Measurements from ENCODE around the gene USP48.
A peak's percentile ranks its signal among the peaks of the same experiment; 100 is the strongest.
"Not testable (repeated sequence)": the region's sequence is repeated elsewhere in the genome, so short reads cannot be mapped to it uniquely, and the experiment has no call there.

USP48 gene

DNA sequence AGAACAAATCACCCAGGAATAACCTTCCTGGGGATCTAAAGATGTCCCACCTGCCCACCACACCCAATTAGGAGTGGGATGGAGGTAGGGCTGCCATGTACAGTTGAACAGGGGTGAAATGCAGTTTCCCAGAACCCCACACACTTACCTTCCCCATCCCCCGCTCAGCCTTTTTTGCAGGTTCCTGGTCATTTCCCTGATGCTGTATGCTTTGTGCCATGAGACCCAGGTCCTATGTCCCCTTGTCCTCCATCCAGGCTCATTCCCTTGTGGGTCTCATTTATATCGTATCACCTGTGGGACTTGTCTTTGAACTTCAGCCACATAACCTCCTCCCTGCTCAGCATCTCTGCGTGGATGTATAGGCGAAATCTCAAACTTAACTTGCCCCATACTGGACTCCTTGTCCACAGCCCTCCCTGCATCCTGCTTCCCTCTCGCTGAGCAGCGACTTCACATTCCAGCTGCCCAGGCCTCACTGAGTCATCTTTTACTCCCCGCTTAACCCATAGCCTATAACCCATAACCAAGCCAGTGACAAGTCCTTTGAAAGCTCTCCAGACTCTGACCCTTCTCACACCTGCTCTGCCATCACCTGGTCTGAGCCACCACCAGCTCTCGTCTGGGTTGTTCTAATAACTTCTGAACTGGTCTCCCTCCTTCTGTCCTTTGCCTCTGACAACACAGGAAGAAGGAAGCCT, 33.8 kb upstream of the USP48 start:
- no peak for DNase-seq (ENCODE audit: low read depth in 1 of 2, low spot score in 1 of 2)

DNA sequence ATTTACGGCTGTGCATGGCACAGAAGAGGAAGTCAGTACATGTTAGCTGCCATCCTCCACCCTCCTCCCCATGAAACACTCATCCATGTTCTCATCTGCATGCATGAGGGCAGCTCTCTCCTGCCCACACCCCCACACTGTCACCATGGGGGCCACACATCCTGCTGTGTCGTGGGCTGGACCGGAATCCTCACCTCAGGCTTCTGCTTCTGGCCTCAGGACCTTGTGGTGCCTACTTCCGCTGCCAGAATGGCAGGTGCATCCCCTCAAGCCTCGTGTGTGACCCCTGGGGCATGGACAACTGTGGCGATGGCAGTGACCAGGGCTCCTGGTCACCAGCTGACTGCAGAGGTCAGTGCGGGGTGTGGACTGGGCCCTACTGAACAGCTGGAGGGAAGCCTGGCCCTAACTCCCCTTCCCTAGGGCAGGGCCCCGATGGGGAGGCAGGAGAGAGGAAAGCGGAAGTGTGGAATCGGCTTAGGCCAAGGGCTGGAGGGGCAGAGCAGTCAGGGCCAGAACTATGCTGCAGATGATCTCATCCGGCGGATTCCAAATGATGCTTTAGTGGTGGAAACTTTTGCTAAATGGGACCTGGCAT, 32.9 kb upstream of the USP48 start:
- DNase-seq (ENCODE audit: low read depth in 1 of 2, low spot score in 1 of 2), result no peak

DNA sequence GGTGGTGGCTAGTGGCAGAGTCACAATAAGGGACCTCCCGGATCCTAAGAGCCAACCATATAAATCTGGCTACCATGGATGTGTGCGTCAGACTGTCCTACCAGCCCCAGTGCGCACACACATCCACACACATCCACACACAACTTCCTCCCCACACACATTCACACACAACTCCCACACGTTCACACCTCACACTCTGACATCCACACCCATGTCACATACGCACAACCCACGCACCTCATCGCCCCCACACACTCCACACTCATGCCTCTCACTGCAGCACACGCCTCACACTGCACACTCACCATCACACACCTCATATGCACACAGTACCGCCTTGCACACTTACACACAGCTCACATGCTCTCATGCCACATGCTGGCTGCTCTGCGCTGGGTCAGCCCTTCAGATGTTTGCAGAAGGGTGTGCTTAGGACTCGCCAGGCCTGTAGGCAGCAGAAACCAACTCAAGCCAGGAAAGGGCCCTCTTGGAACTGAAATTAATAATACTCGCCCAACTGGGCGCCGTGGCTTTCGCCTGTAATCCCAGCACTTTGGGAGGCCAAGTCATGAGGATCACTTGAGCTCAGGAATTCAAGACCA, 32.1 kb upstream of the USP48 start:
- DNase-seq (ENCODE audit: low read depth in 1 of 2, low spot score in 1 of 2), result no peak

DNA sequence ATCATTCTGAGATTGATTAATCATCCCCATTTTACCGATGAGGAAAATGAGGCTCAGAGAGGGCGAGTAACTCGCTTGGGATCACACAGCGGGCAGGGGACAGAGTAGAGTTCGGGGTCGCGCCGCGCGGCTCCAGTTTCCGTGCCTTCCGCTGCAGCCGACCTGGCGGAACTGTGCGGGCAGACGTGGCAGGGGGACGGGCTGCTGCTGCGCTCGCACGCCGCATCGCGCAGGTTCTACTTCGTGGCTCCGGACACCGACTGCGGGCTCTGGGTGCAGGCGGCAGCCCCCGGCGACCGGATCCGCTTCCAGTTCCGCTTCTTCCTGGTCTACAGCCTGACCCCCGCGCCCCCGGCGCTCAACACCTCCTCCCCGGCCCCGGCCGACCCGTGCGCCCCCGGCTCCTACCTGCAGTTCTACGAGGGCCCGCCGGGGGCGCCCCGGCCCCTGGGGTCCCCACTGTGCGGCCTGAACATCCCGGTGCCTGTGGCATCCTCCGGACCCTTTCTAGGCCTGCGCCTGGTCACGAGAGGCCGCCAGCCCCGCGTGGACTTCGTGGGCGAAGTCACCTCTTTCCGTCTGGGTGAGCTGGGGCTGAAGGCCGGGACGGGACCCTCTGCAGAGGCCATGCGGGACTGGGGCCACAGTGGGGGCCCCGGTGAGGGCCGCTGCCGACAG, 31.4 kb upstream of the USP48 start:
- no peak for DNase-seq (ENCODE audit: low read depth in 1 of 2, low spot score in 1 of 2)

DNA sequence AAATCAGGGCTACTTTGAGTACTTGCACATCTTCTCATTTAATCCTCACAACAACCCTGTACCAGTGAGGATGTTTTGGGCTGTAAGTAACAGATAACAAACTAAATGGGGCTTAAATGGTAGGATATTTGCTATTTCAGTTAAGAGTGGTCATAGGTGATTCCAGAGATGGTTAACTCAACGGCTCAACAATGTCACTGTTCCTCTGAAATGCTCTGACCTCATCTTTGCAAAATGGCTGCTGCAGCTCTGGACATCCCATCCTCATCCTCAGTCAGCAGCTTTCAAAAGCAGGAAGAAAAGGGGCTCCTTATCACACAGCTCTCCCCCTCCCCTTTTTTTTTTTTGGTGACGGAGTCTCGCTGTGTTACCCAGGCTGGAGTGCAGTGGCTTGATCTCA, 30.6 kb upstream of the USP48 start:
- no peak for DNase-seq (ENCODE audit: low read depth in 1 of 2, low spot score in 1 of 2)

DNA sequence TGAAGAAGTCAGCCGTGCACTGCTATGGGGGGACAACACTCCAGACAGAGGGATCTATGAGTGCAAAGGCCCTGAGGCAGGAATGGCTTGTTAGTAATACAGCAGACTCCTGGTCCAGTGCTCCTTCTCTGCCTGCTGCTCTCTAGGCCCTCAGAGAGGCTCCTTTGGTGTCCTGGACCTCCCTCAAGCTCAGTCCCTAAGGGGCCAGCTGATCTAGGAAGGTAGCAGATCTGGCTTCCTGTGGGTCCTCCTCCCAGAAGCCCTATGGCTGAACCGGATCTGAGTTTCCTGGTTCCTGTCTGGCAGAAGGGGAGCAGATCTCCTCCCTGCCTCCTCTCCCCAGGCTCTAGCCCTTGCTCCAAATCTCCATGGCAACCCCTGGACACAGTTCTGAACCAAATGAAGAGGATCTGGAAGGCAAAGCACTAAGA, 28.9 kb upstream of the USP48 start, which contains the start of gene LDLRAD2:
LDLRAD2 (plus strand) TSS at position 391 of the 431 bp plus-strand sequence. CDS start 187 bp downstream, outside the sequence.
- no peak for DNase-seq (ENCODE audit: low read depth in 1 of 2, low spot score in 1 of 2)

DNA sequence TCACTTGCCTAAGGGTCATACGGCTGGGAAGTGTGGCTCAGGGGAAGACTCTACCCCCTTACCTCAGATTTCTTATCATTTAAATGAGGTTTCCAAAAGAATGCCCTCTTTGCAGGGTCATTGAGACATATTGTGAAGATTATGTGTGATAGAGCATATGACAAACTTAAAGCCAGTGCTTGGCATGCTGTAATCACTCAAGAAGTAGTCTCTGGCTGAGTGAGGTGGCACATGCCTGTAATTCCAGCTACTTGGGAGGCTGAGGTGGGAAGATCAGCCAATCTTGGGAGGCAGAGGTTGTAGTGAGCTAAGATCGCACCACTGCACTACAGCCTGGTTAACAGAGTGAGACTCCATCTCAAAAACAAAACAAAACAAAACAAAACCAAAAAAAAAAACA, 21.6 kb upstream of the USP48 start:
- no peak for DNase-seq (ENCODE audit: low read depth in 1 of 2, low spot score in 1 of 2)

DNA sequence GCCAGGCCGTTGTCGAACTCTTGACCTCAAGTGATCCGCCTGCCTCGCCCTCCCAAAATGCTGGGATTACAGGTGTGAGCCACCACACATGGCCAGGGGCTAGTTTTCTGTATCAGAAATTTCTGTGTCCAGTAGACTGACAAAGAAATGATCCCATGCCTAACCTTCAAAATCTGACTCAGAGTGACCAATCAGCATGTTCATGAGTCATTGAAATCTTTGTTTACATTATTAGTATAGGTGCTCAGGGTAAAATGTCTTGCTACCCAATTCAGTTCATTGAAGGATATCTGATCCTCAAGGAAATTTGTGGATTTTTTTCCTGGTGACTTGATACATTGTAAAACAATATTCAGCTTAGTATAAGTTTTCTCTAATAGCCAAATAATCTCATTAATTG, 18.2 kb upstream of the USP48 start:
- no peak for DNase-seq (ENCODE audit: low read depth in 1 of 2, low spot score in 1 of 2)

DNA sequence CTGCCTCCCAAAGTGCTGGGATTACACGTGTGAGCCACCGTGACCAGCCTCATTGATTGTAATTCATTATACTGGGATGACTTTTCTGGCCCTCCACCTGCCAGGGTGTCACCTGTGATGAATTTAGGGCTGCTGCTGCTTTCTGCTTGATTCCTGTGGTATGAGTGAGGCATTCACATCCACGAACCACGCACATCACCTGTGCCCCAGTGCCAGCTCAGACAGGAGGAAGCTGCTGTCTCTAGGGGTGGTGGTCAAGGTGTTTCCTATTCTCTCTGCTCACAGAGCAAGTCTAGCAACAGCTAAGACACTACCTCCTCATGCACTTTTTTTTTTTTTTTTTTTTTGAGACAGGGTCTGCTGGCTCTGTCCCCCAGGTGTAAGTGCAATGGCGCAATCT, 16.8 kb upstream of the USP48 start:
- no peak for DNase-seq (ENCODE audit: low read depth in 1 of 2, low spot score in 1 of 2)

DNA sequence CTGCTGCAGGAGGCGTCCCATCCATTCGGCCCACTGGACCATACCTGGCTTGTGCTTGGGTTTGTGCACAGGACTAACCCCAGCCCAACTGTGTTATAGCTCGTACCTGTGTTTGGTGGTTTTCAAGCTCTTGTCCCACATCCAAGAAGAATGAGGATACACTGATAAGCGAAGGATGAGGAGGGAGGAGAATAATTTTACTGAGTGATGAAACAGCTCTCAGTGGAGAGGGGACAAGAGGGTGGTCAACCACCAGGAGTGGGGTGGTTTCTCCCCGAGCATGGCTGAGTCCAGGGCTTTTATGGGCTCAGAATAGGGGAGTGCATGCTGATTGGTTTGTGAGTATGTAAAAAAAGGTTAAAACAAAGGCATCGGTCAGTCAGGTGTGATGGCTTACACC, 12.1 kb upstream of the USP48 start:
- DNase-seq (ENCODE audit: low read depth in 1 of 2, low spot score in 1 of 2), result no peak

DNA sequence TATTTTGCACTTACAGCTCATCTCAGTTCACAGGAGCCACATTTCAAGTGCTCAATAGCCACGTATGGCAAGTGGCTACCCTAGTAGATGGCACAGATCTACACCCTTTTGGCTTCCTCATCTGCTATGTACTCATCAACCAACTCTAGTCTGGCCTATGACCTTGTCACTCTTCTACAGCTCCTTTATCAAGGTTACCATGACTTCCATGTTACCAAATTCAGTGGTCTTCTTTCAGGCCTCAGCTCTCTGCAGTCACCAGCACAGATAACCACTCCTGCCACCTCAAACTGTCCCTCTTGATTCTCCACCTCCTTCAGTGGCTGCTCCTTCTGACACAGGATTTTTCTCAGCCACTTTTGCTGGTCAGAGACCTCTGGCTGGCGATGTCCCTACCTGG, 11.7 kb upstream of the USP48 start:
- no peak for DNase-seq (ENCODE audit: low read depth in 1 of 2, low spot score in 1 of 2)

DNA sequence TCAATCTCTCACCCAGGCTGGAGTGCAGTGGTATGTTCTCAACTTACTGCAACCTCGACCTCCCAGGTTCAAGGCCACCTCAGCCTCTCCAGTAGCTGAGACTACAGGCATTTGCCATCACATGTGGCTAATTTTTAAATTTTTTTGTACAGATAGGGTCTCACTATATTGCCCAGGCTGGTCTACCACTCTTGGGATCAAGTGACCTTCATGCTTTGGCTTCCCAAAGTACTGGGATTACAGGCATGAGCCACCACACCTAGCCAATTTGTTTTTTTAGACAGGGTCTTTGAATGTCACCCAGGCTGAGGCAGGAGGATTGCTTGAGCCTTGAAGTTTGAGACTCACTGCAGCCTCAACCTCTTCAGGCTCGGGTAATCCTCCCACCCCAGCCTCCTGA, 10.2 kb upstream of the USP48 start:
- DNase-seq (ENCODE audit: low read depth in 1 of 2, low spot score in 1 of 2), result no peak

DNA sequence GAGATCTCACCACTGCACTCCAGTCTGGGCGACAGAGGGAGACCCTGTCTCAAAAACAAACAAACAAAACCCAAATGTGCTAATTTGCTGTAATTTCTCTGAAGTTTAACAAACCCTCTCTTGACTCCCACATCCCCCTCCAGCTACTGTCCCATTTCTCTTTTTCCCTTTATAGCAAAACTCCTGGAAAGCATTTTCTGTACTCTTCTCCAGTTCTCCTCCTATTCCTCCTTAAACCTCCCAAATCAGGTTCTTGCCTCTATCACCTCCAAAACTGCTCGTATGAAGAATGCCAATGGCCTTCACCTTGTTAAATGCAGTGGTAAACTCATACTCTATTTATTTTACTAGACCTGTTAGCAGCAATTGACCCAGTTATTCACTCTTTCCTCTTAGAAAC, 3.7 kb upstream of the USP48 start:
- DNase-seq (ENCODE audit: low read depth in 1 of 2, low spot score in 1 of 2), result no peak

DNA sequence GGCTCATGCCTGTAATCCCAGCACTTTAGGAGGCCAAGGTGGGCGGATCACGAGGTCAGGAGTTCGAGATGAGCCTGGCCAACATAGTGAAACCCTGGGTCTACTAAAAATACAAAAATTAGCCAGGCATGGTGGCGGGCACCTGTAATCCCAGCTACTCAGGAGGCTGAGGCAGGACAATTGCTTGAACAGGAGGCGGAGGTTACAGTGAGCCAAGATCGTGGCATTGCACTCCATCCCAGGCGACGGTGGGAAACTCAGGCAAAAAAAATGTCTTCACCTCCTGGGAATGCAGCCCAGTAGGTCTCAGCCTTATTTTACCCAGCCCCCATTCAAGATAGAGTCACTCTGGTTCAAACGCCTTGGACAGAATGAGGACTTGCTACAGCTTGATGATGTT, 2.8 kb upstream of the USP48 start:
- DNase-seq (ENCODE audit: low read depth in 1 of 2, low spot score in 1 of 2), result not testable (repeated sequence)

DNA sequence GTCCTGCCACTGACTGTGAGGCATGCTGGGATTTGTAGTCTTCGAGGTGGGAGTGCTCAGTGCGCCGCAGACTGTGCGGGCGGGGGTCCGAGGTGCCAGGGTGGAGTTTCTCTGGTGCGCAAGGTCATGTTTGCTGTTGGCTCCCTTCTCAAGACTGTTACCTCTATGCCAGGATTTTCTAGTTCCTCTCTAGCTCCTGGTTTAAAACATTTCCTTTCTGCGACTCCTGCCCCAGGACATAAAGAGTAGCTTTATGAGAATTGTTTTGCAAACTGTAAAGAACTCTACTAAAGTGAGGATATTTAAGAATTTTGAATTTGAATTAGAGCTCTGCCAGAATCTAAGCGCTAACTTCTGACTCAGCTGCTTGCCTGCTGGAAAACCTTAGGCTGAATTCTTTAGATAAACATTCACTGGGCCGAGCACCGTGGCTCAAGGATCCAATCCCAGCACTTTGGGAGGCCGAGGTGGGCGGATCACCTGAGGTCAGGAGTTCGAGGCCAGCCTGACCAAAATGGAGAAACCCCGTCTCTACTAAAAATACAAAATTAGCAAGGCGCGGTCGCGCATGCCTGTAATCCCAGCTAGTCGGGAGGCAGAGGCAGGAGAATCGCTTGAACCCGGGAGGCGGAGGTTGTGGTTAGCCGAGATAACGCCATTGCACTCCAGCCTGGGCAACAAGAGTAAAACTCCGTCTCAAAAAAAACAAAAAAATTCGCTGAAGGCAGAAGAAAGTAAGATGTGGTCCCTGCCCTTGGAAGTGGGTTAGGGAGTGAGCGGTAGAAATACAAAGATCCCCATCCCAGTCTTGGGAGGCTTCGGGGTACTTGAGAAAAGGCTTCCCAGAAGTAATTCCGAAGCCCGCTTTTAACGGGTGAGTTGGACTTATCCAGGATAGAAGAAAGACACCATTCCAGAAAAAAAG, 992 bp upstream of the USP48 start:
- DNase-seq (ENCODE audit: low read depth in 1 of 2, low spot score in 1 of 2), result no peak

DNA sequence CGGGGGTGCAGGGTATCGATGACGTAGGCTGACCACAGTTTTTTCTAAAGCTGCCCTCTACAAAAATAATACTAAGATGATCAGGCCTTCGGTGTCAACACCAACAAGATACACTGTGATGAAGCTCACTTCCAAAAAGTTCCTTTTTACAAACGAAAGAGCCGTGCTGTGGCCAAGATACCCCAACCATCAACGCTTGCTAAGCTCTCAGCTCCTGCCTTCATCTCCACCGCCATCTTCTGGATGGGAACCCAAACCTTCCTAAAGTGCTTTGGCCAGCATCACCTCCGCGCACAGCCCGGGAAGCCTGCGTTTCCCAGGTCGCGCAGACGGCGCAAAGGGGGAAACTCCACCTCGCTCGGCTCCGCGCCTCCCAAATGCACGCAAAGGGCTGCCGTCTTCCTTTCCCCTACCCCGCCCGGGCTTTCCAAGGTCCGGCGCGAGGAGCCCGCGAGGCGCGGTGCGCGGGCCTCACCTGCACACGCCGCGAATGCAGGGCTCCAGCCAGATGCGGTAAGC, 541 bp downstream of the USP48 start:
- peak; percentile 24 to 28 for DNase-seq (ENCODE audit: low read depth in 1 of 2, low spot score in 1 of 2)

DNA sequence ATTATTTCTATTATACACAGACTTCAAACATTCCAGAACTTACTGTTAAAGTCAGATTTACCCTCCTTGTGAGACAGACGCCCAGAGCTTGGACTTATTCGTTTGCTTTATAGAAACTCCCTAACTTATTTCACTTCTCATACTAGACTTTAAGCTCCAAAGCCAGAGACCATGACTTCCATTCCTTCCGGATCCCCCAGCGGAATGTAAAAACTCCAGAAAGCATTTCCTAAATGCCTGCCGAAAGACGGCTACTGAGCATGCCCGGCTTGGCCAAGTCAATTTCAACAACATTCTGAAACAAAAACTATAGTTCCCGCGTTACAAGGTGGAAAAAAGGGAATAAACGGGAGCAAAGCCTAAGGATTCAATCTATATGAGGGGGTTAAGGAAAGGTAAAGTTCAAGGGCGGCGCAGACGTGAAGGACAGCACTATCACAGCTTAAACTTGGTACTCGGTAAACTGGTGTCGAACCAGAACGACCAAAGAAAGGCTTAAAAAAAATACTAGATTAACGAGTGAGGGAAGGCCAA, 1.1 kb downstream of the USP48 start:
- DNase-seq (ENCODE audit: low read depth in 1 of 2, low spot score in 1 of 2), result no peak

DNA sequence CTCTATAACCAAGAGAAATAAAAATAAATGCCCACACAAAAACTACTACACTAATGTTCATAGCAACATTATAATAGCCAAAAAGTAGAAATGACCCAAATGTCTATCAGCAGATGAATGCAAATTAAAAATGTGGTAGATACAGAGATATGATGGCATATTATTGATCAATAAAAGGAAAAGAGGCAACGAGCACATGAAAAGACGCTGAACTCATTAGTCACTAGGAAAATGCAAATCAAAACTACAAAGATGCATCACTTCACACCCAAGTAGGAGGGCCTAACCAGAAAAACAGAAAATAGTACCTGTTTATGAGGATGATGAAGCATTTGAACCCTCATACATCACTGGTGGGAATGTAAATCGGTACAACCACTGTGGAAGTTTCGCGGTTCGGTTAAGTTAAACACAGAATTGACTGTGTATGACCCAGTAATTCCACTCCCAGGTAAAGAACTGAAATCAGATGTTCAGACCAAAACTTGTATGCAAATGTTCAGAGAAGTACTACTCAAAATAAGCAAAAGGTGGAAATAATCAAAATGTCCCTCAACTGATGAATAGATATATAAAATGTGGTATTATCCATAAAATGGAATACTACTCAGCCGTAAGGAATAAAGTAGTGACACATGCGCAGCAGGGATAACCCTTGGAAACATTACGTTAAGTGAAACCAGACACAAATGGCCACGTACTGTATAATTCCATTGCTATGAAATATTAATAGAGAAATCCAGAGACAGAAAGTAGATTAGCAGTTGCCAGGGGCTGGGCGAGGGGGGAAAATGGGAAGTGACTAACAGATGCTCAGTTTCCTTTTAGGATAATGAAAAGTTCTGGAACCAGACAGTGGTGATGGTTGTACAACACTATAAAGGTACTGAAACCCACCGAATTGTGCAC, 3.1 kb downstream of the USP48 start:
- DNase-seq (ENCODE audit: low read depth in 1 of 2, low spot score in 1 of 2), result peak; percentile 21 to 68

DNA sequence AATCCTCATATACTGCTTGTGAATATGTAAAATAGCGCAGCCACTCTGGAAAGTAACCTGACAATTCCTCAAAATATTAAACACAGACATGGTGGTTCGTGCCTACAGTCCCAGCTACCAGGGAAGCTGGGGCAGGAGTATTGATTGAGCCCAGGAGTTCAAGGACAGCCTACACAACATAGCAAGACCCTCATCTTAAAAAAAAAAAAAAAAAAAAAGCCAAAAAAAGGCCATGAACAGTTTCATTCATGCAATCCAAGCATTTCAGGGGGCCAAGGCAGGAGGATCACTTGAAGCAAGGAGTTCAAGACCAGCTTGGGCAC, 4.6 kb downstream of the USP48 start:
- no peak for DNase-seq (ENCODE audit: low read depth in 1 of 2, low spot score in 1 of 2)

DNA sequence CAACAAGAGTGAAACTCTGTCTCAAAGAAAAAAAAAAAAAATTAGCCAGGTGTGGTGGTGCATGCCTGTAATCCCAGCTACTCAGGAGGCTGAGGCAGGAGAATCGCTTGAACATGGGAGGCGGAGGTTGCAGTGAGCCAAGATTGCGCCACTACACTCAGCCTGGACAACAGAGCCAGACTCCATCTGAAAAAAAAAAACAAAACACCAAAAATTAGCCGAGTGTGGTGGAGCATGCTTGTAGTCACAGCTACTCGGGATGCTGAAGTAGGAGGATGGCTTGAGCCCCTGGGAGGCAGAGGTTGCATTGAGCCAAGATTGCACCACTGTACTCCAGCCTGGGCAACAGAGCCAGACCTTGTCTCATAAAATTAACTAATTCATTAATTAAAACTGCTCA, 6.0 kb downstream of the USP48 start:
- not testable (repeated sequence) for DNase-seq (ENCODE audit: low read depth in 1 of 2, low spot score in 1 of 2)

Data from activated CD4-positive, alpha-beta T cell treated with anti-CD3 and anti-CD28 coated beads, Interleukin-2, amount 50 U/mL, for 24 hours (primary cell).